SKM-1 (cell line): ENCODE results near the gene SEMA6A.
A peak's percentile ranks its signal among the peaks of the same experiment; 100 is the strongest.
"Not testable (repeated sequence)": the region's sequence is repeated elsewhere in the genome, so short reads cannot be mapped to it uniquely, and the experiment has no call there.

Source experiments
- DNase-seq: peaks from one replicate; lab custom pipeline; 2025; ENCODE audit not compliant: unreplicated experiment; lab: John Stamatoyannopoulos, UW

Gene SEMA6A

DNA sequence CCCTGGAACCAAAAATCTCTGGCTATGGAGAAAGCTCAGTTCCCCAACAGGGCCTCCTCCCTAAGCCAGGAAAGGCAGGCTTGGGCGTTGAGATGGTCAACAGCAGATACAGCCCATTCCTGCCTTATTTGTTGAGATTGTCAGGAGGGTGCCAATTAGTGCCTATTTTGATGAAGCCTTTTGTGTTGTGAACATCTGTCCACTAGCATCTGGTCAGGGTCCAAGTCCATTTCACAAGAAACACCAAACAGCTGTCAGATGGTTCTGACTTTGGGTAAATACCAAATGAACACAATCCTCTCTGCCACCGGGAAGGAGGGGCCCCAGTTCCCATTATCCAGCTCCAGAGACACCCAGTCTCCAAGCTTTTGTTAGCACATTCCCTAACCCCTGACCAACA, 19.9 kb downstream of the SEMA6A start:
- no peak for DNase-seq

GRCh38 chr5:116553366-116553765, 21.3 kb downstream of the SEMA6A start:
- DNase-seq = no peak

DNA sequence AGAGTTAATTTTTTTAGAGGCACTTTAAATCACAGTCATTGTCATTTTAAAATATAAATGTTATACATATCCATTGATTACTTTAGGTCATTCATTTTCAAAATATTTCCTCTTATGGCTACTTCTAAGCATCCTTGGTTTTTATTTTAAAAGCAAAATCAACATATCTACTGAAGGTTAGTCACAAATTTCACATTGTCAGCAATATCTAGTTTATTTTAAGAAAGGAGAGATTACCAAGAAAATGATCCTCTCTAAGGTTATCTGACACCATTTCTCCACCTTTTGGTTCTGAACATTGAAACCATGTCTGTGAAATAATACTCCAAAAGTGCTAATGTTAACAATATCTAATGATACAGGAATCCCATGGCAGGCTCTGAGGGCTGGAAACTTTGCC, 24.5 kb downstream of the SEMA6A start:
- DNase-seq = no peak

- DNase-seq = no peak
These were observed 27.9 kb downstream of the SEMA6A start for GRCh38 chr5:116546743-116547124.

DNA sequence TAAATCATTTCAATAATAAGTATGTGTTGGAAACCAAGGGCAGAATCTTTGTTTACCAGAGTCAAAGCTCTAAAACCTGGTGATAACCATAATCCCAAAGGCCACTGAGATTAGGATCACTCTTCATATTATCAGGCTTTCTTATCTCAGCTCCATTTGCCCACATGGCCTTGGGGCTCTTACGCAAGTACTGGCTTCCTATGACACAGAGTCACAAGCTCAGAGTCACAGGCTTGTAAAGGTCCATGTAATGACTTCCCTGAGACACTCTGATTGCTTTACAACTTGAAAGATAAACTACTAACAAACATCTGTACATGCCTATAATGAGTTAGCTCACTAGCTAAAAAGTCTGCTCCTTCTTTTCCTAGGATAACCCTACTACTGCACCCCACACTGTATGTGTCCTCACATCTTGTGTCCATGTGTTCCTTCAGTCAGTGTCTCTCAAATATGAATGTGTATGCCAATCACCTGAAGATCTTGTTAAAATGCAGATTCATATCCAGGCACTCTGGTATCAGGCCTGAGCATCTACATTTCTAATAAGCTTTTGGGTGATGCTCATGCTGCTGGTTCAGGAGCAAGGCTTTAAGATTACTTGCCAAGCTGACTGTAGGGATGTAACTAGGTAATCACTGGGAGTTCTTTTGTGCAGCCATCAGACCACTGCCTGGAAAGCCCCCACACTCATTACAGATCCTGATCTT, 28.4 kb downstream of the SEMA6A start:
- no peak for DNase-seq

GRCh38 chr5:116545465-116545864, 29.2 kb downstream of the SEMA6A start:
- not testable (repeated sequence) for DNase-seq

- DNase-seq = no peak
These were observed 29.9 kb downstream of the SEMA6A start for GRCh38 chr5:116544531-116545241.

DNA sequence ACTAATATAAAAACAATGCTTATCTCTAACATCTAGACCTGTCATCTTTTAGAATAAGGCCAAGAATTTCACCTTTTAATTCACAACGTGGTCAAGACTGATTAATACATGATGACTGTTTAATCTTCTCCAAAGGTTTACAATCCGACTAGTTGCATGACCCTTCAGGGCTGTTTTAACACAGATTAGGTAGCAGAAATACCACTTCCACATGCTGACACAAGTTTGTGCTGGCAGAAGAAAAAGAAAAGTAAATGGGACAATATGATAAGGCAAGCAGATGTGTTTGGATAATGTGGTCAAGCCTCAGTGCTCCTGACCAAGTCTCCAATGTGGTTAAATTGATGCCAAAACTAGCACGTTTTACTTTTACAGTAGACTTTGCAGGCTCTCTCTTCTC, 31.1 kb downstream of the SEMA6A start:
- no peak for DNase-seq

DNA sequence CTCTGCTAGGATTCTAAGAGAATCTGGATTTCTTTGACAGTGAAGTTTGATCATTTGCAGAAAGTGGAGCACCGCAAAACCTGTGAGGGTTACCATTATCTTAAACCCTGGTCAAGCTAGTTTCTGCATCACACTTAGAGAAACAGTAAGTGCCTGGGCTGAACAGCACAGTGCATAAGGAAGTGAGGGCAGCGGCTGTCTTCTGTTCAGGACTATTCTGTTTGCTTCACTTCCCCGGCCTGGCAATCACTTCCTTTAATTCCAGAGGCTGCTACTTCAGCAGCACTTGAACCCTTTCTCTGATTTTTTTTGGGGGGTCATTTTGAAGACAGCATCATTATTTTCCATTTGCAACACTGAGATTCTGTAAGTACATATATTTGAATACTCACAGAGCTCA, 32.0 kb downstream of the SEMA6A start:
- DNase-seq = peak; percentile 7

GRCh38 chr5:116539222-116539621, 35.4 kb downstream of the SEMA6A start:
- no peak for DNase-seq

DNA sequence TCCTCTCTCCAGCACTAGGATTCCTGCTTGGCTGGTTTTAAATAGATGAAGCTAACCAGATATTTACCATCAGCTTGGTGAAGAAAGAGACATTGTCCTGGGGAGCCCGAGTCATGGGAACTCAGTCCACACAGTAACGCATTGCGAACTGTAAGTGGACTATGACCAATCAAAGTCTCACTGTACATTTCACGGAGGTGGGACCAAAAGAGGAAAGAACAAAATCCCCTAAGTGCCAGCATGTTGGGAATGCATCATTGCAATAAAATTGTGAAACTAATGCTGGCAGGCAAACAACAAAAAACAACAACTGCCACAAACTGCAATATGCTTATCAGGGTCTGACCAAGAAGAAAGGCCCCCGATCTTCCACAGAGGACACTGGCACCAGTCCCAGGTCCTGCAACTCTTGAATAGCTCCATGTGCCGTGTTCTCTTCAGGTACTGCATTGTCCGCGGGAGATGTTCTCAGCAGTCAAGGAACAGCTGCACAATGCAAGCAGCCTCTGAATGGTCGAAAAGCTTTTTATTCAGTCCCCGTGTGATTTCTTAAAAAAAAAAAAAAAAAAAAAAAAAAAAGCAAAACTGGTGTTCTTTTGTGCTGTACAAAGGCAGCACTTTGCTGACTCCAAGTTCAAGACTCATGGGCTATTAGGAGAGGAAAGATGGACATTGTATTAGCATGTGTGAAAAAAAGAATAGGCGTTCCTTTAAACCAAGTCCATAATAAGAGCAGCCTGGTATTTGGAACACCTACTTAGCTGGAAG, 38.1 kb downstream of the SEMA6A start:
- DNase-seq = no peak

GRCh38 chr5:116534964-116535651, 39.5 kb downstream of the SEMA6A start:
- DNase-seq = no peak

DNA sequence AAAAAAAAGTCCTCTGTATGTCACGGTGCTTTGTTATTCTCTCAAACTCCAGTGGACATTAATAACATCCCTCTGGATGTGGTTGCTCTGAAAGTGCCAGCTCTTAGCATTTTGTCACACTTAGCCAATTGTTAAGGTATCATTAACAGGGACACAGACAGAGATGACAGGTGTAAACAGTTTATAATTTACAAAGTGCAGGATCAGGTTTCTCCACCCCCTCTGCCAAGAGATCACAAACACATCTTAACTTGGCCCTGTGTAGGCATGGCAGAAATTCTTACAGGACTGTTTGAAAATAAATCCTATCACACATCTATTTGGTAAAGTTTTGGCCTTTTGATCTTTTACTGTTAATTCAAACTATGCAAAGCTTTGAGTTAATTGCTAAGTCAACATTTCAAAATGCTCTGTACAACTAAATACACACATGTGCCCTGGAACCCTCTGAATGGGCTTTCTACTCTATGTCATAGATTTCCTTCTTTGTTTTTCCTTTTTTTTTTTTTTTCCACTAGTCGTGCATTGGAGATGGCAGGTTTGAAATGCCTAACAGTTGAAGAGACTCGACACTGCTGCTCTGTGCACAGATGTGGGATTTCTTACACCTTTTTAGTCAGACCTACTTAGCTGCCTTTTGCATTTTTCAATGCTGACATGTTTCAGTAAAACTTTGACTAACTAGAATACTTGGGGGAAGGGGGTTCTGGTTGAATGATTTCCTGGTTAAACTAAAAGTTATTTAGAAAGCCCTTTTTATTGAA, 41.7 kb downstream of the SEMA6A start:
- DNase-seq = no peak

DNA sequence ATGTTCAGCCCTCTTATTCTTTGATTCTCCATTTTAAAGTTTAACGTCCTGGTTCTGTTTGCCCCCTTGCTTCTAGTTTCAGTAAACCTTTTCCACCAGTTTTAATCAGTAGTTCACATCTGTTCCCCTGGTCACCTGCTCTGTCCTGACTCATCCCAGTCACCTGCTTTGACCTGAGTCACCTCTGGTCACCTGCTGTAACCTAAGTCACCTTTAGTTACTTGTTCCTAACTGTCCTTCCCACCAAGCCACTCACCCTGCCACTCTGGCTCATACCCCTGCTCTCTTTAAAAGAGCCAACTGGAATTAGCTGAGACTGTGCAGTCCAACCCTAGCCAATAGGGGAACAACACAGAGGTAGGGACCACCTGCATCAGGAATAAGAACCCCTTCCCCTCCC, 43.0 kb downstream of the SEMA6A start:
- DNase-seq = no peak

DNA sequence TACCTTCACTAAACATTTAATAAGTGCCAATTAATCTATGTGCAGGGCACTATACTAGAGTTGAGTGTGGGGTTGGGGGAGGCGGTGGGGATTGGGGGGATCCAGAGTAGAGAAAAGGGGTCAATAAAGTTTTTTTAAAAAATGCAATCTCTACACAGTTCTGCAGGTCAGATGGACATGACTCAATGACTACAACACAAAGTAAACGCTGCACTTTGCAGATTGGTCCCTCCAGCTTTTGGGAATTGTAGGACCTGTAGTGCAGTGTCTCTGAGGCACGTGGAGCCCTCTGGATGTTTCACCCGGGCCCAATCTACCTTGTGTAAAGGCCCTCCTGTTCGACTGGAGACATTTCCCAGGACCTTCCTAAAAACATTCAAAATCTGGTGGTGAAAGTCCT, 43.5 kb downstream of the SEMA6A start:
- no peak for DNase-seq

DNA sequence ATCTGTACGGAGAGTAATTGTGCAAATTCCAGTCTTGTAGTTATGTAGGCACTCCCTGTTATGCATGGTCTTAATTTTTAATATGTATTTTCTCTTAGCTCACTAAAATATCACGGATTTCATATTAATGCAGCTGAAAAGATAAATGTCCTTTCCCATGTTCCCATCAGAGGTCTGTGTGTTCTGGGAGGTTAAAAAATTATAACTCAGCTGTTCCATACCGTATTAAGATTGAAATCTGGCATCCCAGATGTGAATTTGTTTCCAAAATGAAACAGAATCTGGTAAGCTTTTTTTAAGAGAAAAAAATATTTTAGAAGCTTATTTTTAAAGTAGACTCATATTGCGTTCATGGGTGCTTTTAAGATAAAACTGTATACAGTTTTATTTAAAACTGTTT, 44.3 kb downstream of the SEMA6A start:
- DNase-seq = no peak

GRCh38 chr5:116529615-116530014, 45.0 kb downstream of the SEMA6A start:
- DNase-seq = no peak

- no peak for DNase-seq
These were observed 45.9 kb downstream of the SEMA6A start for GRCh38 chr5:116528519-116529234.

DNA sequence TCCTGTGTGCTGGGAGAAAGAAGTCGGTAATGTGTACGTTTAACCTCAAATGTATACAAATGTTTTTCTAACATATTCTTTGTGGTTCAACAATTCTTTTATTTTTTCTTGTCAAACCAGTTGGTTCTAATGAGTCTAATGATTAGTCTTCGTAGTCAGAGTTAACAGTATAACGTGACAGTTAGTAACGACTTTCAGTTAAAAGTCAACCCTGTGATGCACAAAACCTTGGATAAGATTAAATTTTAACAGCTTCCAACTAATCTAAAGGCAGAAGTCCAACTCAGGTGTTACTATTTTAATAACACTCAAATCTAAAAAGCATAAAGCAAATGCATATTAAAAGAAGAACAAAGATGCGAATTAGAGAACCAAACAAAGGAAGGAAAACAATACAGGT, 47.0 kb downstream of the SEMA6A start:
- no peak for DNase-seq

DNA sequence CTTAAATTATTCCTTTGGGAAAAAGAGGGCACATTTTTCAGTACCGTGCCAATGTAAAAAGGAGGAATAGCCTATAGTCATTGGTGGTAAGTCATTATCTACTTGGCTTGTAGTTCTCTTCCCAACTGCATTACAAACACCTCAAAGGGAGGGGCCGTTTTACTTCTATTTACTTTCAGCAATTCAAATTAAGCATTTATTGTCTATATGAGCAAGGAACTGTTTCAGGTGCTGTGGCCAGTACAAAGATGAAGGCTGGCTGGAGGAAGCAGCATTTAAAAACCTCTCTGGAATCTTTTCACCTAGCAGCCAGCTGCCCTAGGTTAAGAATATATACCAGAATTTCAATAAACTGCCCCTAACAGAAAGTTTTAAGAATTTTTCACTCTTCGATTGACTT, 48.9 kb downstream of the SEMA6A start:
- no peak for DNase-seq
